HFFc6 (cell line): ENCODE results near the gene FLNB. TPM values are rescaled to one million over a fixed set of nuclear protein-coding genes. Genes with fewer than 3 reads are reported as not detected.

Experiments used
- DNase-seq: peaks from one replicate; pipeline ENCODE4 v3.0.0-alpha.2; 2018
- H3K27ac Mint-ChIP-seq: 2 replicates; pipeline ENCODE4 v1.8.0; 2020; ENCODE audit warnings: mild to moderate bottlenecking, mixed read lengths
- H3K27me3 Mint-ChIP-seq: 2 replicates; pipeline ENCODE4 v1.8.0; 2021; ENCODE audit warnings: mild to moderate bottlenecking, moderate library complexity, mixed read lengths; ENCODE audit not compliant: insufficient read depth
- H3K36me3 Mint-ChIP-seq: 2 replicates; pipeline ENCODE4 v1.8.0; 2021; ENCODE audit warnings: low read depth, mixed read lengths
- H3K4me1 Mint-ChIP-seq: 2 replicates; pipeline ENCODE4 v1.8.0; 2020; ENCODE audit warnings: low read depth, mixed read lengths
- H3K4me3 Mint-ChIP-seq: 2 replicates; pipeline ENCODE4 v1.8.0; 2020; ENCODE audit warnings: mild to moderate bottlenecking, moderate library complexity, mixed read lengths
- H3K9me3 Mint-ChIP-seq: 2 replicates; pipeline ENCODE4 v1.8.0; 2020; ENCODE audit warnings: mild to moderate bottlenecking, mixed read lengths
- CTCF ChIP-seq: fragments of 200-600 bp; sonication (generic); IDR thresholded peaks from 2 replicates; pipeline ENCODE4 v1.5.0; 2021; ENCODE audit warnings: antibody characterized with exemption, mild to moderate bottlenecking
- total RNA-seq, 6 experiments: library from RNA; stranded (reverse); fragmentation: NEBNext Ultra II Directional; extraction: Animal tissue kit (Norgen Biotek cat#: 25700); gene quantifications; 2 replicates in 1 of 6; 3 replicates in 5 of 6; pipeline ENCODE4 v1.2.3, GENCODE V29; 2021

The FLNB gene
- total RNA-seq, 6 experiments from 2014 or later = 93.8 to 117 (median 98.7) TPM

DNA sequence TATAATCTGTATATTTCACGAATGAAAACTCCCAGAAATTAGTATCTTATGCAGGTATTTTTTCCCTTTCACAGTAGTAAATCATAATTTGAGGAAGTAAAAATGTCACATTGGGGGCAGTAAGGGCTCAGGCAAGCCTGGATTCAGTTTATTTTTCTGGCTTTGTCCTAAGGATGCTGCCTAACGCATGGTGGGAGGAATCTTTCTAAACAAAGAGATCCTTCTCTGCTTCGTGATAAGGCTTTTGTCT, 166.9 kb downstream of the FLNB start:
- H3K4me1 Mint-ChIP-seq = peaks cover 13% of the 10 kb centered on the region
- no peaks in the 10 kb centered on the region for H3K36me3 Mint-ChIP-seq
- H3K4me3 Mint-ChIP-seq = peak overlapping the region; percentile 7; the same call in 1 of the 2 replicates
- peaks cover 7% of the 10 kb centered on the region for H3K27me3 Mint-ChIP-seq
- no peak for DNase-seq
- no peak for TF ChIP-seq CTCF
- H3K9me3 Mint-ChIP-seq = no peaks in the 10 kb centered on the region
- H3K27ac Mint-ChIP-seq = peak overlapping the region; percentile 55

- H3K9me3 Mint-ChIP-seq = no peaks in the 10 kb centered on the region
- peaks cover 9% of the 10 kb centered on the region for H3K27me3 Mint-ChIP-seq
- peaks cover 13% of the 10 kb centered on the region for H3K4me1 Mint-ChIP-seq
- no peak for TF ChIP-seq CTCF
- H3K4me3 Mint-ChIP-seq = peak overlapping the region; percentile 7; the same call in 1 of the 2 replicates
- peak overlapping the region; percentile 55 for H3K27ac Mint-ChIP-seq
- no peaks in the 10 kb centered on the region for H3K36me3 Mint-ChIP-seq
- DNase-seq = no peak
Observed at GRCh38 chr3:58175437-58176184, 167.4 kb downstream of the FLNB start.

DNA sequence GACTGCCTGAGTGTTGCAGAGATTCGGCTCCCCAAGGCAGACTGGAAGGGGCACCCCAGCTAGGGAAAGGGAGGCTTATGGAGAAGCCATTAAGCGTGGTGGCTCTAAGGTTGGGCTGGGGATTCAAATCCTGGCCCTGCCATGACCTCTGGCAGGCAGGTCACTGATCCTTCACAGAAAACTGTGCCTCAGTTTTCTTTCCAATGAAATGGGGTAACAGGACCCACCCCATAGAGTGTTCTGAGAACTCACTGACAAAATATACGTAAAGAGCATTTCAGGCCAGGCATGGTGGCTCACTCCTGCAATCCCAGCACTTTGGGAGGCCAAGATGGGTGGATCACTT, 167.9 kb downstream of the FLNB start:
- no peak for DNase-seq
- peaks cover 9% of the 10 kb centered on the region for H3K27me3 Mint-ChIP-seq
- no peaks in the 10 kb centered on the region for H3K9me3 Mint-ChIP-seq
- H3K36me3 Mint-ChIP-seq = no peaks in the 10 kb centered on the region
- peaks cover 13% of the 10 kb centered on the region for H3K4me1 Mint-ChIP-seq
- H3K27ac Mint-ChIP-seq = no peak overlapping the region
- no peak for TF ChIP-seq CTCF
- no peak overlapping the region for H3K4me3 Mint-ChIP-seq

DNA sequence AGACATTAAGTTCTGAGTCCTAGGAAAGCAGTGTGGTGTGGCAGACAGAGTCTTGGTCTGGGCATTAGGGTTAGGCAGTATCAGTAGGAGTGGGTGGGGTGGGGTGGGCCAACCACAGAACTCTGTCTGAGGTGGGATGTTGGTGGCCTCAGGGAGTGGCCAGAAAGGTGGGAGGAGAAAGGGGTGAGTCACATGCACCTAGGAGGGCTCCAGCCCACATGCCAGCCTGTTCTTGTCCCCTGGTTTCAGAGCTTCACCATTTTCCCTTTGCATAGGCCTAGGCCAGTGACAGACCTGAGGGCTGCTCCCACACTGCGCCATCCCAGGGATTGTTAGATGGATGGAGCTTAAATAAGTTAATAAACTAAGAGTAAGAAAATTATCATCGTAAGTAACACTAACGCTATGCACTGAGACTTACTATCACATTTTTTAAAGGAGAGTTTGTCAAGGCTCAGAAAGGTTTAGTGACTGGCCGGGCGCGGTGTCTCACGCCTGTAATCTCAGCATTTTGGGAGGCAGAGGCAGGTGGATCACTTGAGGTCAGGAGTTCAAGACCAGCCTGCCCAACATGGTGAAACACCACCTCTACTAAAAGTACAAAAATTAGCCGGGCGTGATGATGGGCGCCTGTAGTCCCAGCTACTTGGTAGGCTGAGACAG, 168.7 kb downstream of the FLNB start:
- Mint-ChIP-seq H3K27me3 (peaks cover 10% of the 10 kb centered on the region), H3K36me3 (no peaks in the 10 kb centered on the region), H3K27ac (no peak overlapping the region), H3K4me3 (no peak overlapping the region; the same call in 1 of the 2 replicates), H3K9me3 (no peaks in the 10 kb centered on the region), H3K4me1 (peaks cover 13% of the 10 kb centered on the region)
- no peak for DNase-seq
- TF ChIP-seq CTCF = no peak

DNA sequence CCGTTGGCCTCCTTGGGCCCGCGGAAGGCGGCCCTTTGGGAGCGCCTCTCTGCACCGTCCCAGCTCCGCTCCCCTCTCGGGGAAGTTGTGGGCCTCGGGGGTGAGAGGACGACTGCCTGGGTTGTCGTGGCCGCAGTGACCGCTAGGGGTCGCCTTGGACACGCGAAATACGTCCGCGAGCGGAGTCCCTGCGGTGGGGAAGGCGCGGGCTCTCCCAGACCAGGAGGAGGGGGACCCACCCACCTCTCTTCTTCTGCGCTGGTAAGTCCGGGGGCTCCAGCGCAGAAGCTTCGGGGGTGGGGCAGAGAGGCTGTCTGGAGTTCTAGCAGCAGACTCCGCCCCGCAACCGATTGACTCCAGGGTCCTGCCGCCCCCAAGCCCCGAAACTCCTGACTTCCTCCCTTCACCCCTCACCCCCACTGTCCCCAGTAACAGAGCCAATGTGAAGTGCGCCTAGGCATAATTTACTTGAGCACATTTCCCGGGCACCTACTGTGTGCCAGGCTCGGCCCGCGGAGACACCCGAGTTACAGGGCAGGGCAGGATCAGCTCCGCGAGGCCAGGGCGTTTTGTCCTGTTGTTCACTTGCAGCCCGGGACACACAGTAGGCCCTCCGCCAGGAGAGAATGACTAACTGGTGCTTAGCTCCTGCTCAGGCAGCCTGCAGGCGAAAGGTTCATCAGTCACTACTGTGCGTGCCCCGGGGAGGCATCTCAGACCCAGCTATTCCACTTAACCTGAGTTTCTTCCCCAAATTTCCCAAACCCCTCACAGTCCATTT, 169.7 kb downstream of the FLNB start:
- peak overlapping the region; percentile 26; the same call in 1 of the 2 replicates for H3K27ac Mint-ChIP-seq
- DNase-seq = peak; percentile 67
- TF ChIP-seq CTCF = peak; percentile 97
- no peaks in the 10 kb centered on the region for H3K9me3 Mint-ChIP-seq
- peaks cover 13% of the 10 kb centered on the region for H3K4me1 Mint-ChIP-seq
- H3K4me3 Mint-ChIP-seq = peak overlapping the region; percentile 80
- peaks cover 11% of the 10 kb centered on the region for H3K27me3 Mint-ChIP-seq
- H3K36me3 Mint-ChIP-seq = no peaks in the 10 kb centered on the region
